ENCODE results near the gene GPATCH2.

Gene GPATCH2

GRCh38 chr1:217437376-217437775, 193.5 kb downstream of the GPATCH2 start:
- ChIA-PET POLR2A (no interaction called here), CTCF (no interaction called here)
- no peak for TF ChIP-seq CTCF (IDR thresholded peaks at IDR 0.05; ENCODE audit: insufficient read depth, low read length, missing control alignments)
- no peak for DNase-seq (ENCODE audit: low read depth, low spot score)
- H3K4me3 ChIP-seq (ENCODE audit: low read depth, low read length), result no peak overlapping the region

GRCh38 chr1:217435204-217435603, 195.7 kb downstream of the GPATCH2 start:
- H3K4me3 ChIP-seq (ENCODE audit: low read depth, low read length), result no peak overlapping the region
- TF ChIP-seq CTCF (IDR thresholded peaks at IDR 0.05; ENCODE audit: insufficient read depth, low read length, missing control alignments), result no peak
- POLR2A ChIA-PET, result no interaction called here
- CTCF ChIA-PET, result no interaction called here
- no peak for DNase-seq (ENCODE audit: low read depth, low spot score)

- ChIA-PET CTCF (interaction anchor here (0.9 kb wide), 1 partner anchor 9 kb away, joined by 3 read pairs; no protein-coding TSS in a partner anchor), POLR2A (no interaction called here)
- TF ChIP-seq CTCF (IDR thresholded peaks at IDR 0.05; ENCODE audit: insufficient read depth, low read length, missing control alignments), result no peak
- DNase-seq (ENCODE audit: low read depth, low spot score), result no peak
- no peak overlapping the region for H3K4me3 ChIP-seq (ENCODE audit: low read depth, low read length)
Measured at GRCh38 chr1:217433664-217434063, 197.2 kb downstream of the GPATCH2 start.

- POLR2A ChIA-PET, result no interaction called here
- DNase-seq (ENCODE audit: low read depth, low spot score), result no peak
- no peak for TF ChIP-seq CTCF (IDR thresholded peaks at IDR 0.05; ENCODE audit: insufficient read depth, low read length, missing control alignments)
- CTCF ChIA-PET, result no interaction called here
- H3K4me3 ChIP-seq (ENCODE audit: low read depth, low read length), result no peak overlapping the region
Measured at GRCh38 chr1:217432339-217432738, 198.6 kb downstream of the GPATCH2 start.

- ChIA-PET POLR2A (no interaction called here), CTCF (no interaction called here)
- no peak for DNase-seq (ENCODE audit: low read depth, low spot score)
- TF ChIP-seq CTCF (IDR thresholded peaks at IDR 0.05; ENCODE audit: insufficient read depth, low read length, missing control alignments), result no peak
- H3K4me3 ChIP-seq (ENCODE audit: low read depth, low read length), result no peak overlapping the region
Measured at GRCh38 chr1:217431395-217431794, 199.5 kb downstream of the GPATCH2 start.

GRCh38 chr1:217425422-217425821, 205.5 kb downstream of the GPATCH2 start:
- POLR2A ChIA-PET, result no interaction called here
- CTCF ChIA-PET, result interaction anchor here (0.9 kb wide), 1 partner anchor 30 kb away, joined by 3 read pairs; no protein-coding TSS in a partner anchor
- H3K4me3 ChIP-seq (ENCODE audit: low read depth, low read length), result no peak overlapping the region
- DNase-seq (ENCODE audit: low read depth, low spot score), result no peak
- TF ChIP-seq CTCF (IDR thresholded peaks at IDR 0.05; ENCODE audit: insufficient read depth, low read length, missing control alignments), result no peak

All from AG04449 (cell line).